ENCODE results near the gene ARHGEF28.

Gene ARHGEF28, protein sequence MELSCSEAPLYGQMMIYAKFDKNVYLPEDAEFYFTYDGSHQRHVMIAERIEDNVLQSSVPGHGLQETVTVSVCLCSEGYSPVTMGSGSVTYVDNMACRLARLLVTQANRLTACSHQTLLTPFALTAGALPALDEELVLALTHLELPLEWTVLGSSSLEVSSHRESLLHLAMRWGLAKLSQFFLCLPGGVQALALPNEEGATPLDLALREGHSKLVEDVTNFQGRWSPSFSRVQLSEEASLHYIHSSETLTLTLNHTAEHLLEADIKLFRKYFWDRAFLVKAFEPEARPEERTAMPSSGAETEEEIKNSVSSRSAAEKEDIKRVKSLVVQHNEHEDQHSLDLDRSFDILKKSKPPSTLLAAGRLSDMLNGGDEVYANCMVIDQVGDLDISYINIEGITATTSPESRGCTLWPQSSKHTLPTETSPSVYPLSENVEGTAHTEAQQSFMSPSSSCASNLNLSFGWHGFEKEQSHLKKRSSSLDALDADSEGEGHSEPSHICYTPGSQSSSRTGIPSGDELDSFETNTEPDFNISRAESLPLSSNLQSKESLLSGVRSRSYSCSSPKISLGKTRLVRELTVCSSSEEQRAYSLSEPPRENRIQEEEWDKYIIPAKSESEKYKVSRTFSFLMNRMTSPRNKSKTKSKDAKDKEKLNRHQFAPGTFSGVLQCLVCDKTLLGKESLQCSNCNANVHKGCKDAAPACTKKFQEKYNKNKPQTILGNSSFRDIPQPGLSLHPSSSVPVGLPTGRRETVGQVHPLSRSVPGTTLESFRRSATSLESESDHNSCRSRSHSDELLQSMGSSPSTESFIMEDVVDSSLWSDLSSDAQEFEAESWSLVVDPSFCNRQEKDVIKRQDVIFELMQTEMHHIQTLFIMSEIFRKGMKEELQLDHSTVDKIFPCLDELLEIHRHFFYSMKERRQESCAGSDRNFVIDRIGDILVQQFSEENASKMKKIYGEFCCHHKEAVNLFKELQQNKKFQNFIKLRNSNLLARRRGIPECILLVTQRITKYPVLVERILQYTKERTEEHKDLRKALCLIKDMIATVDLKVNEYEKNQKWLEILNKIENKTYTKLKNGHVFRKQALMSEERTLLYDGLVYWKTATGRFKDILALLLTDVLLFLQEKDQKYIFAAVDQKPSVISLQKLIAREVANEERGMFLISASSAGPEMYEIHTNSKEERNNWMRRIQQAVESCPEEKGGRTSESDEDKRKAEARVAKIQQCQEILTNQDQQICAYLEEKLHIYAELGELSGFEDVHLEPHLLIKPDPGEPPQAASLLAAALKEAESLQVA (N-terminal part only)

GRCh38 chr5:73625944-73626811 lies at the start of gene ARHGEF28:
TSS of gene ARHGEF28 (plus strand) at chr5:73626196. CDS start at chr5:73684852, 58,656 bp downstream.
- DNase-seq (ENCODE audit: low read depth), result peak; percentile 72

- DNase-seq (ENCODE audit: low read depth), result no peak
These were observed 43.5 kb upstream of the ARHGEF28 start for GRCh38 chr5:73582285-73583145.

GRCh38 chr5:73587923-73588322 lies 38.1 kb upstream of the ARHGEF28 start:
- DNase-seq (ENCODE audit: low read depth), result no peak

GRCh38 chr5:73591102-73591695 lies 34.8 kb upstream of the ARHGEF28 start:
- peak; percentile 80 for DNase-seq (ENCODE audit: low read depth)

- peak; percentile 62 for DNase-seq (ENCODE audit: low read depth)
These were observed 34.1 kb upstream of the ARHGEF28 start for GRCh38 chr5:73591698-73592501.

DNA sequence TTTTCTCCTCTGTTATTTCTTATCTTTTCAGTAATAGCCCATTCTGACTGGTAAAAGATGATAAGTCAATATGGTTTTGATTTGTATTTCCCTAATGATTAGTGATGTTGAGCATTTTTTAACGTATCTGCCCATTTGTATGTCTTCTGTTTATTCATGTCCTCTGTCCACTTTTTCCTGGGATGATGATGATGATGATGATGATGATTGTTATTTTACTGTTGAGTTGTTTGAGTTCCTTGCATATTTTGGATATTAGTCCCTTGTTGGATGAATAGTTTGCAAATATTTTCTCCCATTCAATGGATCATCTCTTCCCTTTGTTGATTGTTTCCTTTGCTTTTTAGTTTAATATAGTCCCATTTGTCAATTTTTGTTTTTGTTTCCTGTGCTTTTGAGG lies 33.4 kb upstream of the ARHGEF28 start:
- DNase-seq (ENCODE audit: low read depth), result peak; percentile 75

- peak; percentile 38 for DNase-seq (ENCODE audit: low read depth)
These were observed 29.2 kb upstream of the ARHGEF28 start for GRCh38 chr5:73596705-73597328.

GRCh38 chr5:73599380-73599779 lies 26.6 kb upstream of the ARHGEF28 start:
- no peak for DNase-seq (ENCODE audit: low read depth)

GRCh38 chr5:73603998-73604397 lies 22.0 kb upstream of the ARHGEF28 start:
- no peak for DNase-seq (ENCODE audit: low read depth)

DNA sequence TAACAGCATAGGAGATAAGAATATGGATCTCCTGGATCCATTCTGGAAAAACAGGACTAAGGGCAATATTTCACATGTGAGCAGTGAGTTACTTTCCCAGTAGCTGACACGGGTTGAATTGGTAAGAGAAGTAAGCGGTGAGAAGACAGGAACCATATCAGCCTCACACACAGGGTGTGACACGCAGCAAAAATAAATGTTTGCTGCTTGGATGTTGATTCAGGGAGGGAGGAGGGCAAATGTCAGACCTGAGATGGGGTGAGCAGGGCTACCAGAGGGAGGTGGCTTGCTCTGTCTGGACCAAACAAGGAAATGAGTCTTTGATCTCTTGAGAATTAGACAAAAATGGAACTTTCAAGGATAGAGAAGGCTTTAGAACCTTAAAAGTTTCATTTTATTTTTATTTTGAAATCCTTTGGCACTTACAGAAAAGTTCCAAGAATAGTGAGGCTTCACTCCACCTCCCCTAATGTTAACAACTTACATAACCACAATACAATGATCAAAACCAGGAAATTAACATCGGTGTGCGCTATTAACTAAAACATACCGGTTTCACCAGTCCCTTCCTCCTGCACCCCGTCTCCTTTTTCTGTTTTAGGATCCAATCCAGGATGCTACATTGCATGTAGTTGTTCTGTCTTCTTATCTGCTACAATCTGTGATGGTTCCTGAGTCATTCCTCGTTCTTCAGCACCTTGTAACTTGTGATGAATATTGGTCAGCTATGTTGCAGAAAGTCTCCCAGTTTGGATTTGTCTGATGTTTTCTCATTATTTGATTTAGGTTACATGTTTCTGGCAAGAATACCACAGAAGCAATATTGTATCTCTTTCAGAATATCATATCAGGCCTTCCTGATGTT lies 20.5 kb upstream of the ARHGEF28 start:
- DNase-seq (ENCODE audit: low read depth), result peak; percentile 54

GRCh38 chr5:73606206-73606753 lies 19.7 kb upstream of the ARHGEF28 start:
- peak; percentile 22 for DNase-seq (ENCODE audit: low read depth)

DNA sequence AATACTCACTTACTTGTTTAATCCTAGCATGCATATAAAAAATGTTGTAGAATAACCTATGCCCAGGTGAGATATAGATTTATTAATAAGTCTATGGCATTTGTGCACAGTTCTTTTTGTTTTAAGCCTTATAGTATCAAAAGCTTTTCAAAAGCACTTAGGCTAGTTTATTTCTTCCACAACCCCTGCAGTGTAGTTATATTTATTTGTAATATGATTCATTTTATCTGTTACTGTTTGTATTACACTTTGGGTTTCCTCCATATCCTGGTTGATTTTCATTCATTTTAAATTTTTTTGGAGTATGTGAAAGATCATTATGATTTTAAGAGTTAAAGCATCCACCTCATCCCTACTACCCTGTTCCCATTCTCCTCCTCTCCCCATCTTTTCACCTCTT lies 18.8 kb upstream of the ARHGEF28 start:
- no peak for DNase-seq (ENCODE audit: low read depth)

DNA sequence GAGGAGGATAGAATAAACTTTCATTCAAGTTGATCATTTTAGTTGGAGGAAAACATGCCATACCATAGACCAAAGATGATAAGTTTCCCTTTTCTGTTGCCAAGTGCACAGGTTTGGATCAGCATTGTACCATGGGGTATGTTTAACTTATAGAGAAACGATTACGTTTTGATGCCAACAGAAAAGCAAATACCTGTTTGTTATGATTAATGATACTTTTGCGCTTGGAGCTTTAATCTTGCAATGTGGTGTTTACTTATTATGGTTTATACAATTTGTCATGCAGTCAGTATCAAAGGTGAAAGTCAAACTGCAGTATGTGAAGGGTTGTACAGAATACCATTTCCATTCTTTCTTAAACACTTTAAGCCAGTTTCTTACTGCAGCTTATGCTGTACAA lies 13.2 kb upstream of the ARHGEF28 start:
- DNase-seq (ENCODE audit: low read depth), result no peak

- DNase-seq (ENCODE audit: low read depth), result no peak
These were observed 10.9 kb upstream of the ARHGEF28 start for GRCh38 chr5:73615085-73615484.

DNA sequence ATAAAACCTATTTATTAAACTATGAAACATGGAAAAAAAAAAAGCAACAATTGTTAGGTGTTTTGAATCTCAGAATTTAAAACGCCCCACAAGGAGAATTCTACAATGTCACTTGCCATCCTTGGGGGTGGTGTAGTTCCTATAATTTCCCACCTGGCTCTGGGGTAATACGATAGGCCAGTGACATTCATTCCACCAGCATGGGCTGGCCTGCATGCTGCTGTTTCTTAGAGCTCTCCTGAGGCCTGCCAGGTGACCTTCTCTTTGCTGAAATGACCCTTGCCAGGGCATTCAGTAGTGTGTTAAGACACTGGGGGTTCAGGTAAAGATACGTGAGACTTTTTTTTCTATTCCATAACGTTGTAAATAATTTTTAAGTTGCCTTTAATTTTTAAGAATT lies 10.0 kb upstream of the ARHGEF28 start:
- no peak for DNase-seq (ENCODE audit: low read depth)

- DNase-seq (ENCODE audit: low read depth), result peak; percentile 72
These were observed 8.3 kb upstream of the ARHGEF28 start for GRCh38 chr5:73617510-73618279.
